GM21529 (cell line): ENCODE data around the gene A1BG.

Experiments used
- ATAC-seq: cut with Tn5 transposase; IDR thresholded peaks from one replicate; pipeline ENCODE4 v1.9.1; 2021; ENCODE audit not compliant: unreplicated experiment

The A1BG gene

DNA sequence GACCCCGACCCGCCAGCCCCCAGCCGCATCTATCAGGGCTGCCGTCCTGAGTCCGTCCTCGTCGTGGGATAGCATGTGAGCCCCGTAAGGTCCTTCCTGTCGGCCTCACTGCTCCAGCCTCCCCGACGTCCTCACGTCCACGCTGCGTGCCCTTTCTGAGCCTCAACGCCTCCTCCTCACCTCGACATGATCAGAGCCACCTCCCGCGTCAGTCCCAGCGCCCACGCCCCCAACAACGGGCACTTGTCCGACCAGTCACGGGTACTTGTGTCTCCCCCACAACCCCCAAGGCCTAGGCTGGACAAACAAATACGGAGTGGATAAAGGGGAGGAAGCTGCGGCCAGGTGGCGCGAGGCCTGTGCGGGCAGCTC lies 8.6 kb upstream of the A1BG start:
- ATAC-seq: peak; percentile 19

DNA sequence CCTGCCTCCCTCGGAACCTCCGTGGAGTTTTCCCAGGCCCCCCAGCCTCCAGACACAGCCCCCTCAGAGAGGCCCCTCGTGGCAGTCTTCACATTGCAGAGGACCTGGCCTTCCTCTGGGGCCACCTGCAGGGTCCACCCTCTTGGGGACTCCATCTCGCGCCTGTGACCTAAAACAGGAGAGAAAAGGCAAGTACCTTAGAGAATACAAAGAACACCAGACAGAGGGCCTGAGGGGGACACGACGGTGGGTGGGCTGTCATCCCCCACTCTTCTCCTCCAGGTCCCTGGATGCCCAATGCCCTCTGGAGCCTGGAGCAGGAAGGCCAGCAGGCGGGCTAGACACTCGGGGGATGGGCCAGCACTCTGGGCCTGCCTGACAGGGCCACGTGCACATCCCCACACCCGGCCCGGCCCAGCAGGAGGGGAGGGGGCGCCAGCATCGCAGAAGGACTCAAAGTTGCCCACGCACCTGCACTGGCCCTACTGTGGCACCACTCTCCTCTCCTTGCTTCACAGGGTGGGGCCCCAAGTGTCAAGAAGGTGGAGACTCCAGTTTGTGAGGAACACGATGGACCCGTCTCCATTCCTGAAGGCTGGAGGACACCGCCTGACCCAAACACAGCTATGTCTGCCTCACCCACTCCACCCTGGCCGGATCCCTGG lies 4.3 kb upstream of the A1BG start:
- no peak for ATAC-seq

DNA sequence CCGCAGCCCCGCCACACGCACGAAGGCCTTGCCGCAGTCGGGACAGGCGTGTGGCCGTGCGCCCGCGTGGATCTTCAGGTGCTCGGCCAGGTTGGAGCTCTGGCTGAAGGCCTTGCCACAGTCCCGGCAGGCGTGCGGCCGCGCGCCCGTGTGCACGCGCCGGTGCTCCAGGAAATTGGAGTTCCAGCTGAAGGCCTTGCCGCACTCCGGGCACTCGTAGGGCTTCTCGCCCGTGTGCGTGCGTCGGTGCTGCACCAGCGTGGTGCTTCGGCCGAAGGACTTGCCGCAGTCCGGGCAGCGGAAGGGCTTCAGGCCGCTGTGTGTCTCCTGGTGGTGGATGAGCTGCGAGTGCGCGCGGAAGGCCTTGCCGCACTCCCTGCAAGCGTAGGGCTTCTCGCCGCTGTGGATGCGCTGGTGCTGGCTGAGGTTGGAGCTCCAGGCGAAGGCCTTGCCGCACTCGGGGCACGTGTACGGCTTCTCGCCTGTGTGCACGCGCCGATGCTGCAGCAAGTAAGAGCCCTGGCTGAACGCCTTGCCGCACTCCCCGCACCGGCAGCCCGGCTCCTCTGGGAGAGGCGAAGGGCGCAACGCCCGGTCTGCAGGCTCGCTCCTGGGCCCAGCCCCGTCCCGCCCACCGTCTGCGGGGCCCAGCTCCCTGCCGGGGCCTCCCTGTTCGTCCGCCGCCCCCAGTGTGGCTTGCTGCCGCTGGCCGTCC lies 3.6 kb upstream of the A1BG start:
- ATAC-seq: no peak

DNA sequence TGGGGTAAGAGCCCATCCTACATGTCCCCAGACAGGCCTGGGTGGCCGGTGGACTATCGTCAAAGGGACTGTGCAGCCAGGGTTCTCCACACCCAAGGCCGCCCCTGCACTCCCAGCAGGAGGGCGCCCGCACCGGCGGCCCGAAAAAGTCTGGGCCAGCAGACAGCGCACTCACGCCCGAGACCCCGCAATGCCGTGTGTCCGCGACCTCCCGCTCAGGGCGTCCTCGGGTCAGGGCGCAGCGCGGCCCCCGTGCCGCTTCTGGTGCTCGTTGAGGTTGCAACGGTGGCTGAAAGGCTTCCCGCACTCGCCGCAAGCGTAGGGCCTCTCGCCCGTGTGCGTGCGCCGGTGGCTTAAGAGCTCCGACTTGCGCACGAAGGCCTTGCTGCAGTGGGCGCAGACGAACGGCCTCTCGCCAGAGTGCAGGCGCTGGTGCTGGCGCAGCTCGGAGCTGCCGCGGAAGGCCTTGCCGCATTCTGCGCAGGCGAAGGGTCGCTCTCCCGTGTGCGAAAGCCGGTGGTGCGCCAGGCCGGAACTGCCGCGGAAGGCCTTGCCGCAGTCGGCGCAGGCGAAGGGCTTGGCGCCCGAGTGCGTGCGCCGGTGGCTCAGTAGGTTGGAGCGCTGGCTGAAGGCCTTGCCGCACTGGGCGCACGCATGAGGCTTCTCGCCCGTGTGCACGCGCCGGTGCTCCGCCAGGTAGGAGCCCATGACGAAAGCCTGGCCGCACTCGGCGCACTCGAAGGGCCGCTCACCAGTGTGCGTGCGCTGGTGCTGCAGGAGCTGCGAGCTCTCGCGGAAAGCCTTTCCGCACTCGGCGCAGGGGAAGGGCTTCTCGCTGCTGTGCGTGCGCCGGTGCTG lies 2.8 kb upstream of the A1BG start:
- no peak for ATAC-seq

DNA sequence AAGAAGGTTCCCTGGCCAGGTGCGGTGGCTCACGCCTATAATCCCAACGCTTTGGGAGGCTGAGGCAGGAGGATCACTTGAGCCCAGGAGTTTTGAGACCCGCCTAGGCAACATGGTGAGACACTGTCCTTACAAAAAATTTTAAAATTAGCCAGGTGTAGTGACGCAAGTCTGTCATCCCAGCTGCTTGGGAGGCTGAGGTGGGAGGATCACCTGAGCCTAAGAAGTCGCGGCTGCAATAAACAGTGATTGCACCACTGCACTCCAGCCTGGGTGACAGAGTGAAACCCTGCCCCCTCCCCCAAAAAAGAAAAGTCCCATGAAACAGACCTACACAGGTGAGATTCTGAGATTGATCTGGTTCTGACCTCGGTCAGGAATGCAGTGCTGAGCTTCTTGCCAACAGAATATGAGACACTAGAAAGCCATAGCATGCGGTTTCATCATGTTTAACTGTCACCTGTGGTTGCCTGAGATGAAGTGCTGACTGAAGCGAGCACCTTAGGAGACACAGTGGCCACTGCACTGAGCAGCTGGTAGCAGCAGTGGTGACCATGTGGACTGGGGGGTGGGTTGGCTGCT lies 2.0 kb upstream of the A1BG start:
- ATAC-seq: no peak

DNA sequence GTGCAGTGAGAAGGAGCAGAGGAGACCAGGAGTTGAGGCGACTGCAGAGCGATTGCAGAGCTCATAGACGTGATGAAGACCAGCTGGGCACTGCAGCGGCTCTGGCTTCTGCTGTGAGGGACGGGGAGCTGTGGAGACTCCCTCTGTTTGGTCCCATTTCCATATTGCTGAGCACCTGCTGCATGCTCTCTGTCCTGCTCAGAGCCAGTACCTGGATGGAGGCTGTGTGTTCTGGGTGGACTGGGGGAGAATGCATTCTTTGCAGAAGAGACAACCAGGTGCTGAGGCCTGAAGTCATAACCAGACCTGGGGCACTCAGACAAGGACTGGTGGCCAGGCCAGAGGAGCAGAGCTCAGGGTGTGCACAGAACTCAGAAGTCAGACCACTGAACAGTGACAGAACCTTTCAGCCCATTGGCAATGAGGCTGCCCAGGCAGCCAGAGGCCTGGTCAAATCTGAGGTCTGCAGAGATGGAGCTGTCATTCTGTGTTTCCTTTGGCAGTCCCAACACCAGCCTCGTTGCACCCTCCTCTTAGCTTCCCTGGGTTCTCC lies 1.3 kb upstream of the A1BG start:
- no peak for ATAC-seq

DNA sequence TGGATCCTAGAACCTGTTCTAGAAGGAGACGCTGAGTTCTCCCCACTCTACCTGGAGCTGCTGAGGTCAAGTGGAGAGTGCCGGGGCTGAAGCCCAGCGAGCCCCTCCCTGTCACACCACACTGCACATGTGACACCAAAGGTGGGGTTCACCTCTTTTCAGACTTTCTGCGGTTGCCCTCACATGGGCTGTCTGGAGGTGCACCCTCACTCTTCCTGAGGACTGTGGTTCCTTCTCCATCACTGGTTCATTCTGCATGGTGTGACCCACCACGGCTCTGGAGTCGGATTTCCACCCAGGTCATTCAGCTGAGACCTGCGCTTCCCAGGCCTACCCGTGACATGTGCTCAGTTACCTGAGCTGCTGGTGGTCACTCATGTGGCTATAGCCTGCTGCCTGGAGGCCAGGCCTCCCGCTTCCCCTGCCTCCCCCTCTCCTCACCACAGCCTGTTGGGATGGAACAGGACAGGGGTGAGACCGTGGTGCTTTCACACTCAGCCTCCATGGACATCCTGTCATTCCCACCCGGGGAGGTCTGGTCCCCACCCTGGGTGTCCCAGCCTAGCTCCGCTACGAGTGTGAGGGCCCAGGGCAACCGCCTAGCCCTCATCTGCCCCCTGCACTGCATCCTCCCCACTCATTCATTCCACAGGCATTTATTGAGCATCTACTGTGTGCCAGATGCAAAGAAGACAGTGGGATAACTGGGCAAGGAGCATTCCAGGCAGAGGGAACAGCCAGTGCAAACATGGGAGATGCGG lies 605 bp upstream of the A1BG start:
- no peak for ATAC-seq

DNA sequence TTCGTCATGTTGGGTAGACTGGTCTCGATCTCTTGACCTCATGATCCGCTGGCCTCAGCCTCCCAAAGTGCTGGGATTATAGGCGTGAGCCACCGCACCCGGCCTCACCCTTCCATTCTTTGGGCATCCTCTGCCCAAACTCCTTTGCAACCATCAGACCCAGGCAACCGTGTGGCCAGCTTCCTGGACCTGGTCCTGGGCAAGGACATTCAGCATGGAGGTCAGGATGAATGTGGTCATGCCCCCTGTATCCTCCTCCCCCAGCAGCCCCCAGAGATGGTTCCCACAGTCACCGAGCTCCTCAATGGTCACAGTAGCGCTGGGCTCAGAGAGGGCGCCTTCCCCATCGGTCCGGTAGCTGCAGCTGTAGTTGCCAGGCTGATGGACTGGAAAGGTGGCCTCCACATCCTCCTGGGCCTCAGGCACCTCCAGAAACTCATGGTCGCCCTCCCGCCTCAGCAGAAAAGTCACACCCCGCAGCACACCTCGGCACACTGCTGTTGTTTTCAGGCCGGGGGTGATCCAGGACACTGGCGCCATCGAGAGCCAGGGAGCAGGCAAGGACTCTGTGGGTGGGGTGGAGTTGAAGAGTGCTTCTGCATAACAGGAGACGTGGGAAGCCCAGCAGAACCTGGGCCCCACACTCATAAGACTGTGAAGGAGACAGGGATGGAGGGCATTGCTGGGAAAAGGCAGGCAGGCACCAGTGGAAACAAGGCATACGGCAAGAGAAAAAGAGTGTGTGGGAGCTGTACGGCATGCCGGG lies 1.1 kb downstream of the A1BG start:
- ATAC-seq: no peak

DNA sequence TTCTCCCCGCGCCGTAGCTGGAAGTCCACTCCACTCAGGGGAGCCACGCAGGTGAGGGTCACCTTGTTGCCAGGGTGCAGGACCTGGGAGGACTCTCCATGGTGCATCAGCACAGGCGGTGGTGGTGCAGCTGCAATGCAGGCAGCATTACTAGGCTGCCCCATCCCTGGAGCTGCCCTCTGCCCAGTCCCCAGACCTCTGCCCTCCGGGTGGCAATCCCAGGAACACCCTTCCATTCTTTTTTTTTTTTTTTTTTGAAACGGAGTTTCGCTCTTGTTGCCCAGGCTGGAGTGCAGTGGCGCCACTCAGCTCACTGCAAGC lies 1.8 kb downstream of the A1BG start:
- no peak for ATAC-seq

DNA sequence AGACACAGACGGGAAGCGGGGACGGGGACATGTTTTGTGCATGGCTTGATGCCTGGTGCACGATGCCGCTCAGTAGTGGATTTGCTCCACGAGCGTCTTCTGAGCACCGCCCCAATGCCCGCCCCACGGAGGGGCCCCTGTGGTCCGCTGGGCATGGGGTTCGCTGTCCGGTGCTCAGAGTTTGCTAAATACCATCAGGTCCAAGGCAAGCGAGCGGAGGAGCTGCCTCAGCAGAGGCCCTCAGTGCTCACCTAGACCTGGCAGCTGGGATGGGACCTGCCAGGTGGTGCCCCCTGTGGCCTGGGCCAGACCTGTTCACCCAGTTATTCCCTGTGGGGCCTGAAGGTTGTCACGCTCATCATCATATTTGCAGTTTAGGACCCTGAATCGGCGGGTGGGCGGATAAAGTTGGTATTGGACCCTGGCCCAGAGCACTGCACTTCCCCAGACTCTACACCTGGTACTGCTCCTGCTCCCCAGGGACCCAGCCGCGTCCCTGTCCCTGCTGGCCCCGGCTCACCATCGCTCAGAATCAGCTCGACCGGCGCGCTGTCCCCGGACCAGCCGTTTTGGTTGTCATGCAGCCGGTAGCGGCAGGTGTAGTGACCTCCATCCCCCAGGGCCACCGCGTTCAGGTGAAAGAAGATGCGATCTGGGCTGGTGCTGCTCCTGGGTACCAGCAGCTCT lies 2.3 kb downstream of the A1BG start:
- no peak for ATAC-seq

DNA sequence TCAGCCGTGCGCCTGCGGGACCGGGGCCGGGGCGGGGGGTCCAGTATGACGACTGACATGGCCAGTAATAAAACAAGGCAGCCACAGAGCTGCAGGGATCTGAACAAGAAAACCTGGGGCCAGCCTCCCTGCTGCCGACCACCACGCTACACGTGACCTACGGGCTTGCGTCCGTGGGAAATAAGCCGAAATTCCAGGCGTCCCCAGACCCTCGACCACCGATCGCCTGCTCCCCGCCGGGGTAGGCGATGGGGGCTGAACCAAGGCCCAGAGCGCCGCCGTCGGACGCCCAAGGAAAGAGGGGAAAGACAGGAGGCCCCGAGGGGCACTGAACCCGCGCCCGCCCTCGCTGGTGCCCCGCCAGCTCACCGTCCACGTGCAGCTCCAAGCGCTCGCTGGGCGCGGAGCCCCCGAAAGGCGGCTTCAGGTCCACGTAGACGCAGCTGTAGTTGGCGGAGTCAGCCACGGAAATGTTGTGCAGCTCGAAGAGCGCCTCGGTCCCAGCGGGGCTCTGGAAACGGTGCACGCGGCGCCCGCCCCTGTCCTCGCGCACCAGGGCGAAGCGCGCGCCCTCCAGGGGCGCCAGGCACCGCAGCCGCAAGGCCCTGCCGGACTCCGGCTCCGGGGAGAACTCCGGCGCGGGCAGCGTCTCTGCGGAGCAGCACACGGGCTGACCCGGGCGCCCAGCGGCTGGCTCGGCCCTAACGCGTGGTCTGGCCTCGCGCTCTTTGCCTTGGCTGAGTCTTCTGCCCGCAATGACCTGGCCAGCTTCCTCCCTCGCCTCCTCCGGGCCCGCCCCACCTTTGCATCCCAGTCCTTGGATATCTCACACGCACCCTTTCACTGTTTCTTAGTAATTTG lies 3.1 kb downstream of the A1BG start:
- ATAC-seq: no peak

DNA sequence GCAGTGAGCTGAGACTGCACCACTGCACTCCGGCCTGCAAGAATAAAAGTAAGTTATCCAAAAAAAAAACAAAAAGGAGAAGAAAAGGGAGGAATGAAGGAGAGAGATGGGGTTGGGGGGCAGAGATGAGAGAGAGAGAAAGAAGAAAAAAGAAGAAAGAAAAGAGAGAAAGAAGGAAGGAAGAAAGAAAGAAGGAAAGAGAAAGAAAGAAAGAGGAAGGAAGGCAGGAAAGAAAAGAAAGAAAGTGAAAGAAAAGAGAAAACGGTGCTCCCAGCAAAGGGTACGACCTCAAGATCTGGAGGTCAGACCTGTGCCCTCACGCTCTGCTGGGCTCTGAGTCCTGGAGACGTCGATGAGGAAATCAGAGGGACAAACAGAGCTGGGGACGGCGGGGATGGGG lies 3.7 kb downstream of the A1BG start:
- no peak for ATAC-seq

DNA sequence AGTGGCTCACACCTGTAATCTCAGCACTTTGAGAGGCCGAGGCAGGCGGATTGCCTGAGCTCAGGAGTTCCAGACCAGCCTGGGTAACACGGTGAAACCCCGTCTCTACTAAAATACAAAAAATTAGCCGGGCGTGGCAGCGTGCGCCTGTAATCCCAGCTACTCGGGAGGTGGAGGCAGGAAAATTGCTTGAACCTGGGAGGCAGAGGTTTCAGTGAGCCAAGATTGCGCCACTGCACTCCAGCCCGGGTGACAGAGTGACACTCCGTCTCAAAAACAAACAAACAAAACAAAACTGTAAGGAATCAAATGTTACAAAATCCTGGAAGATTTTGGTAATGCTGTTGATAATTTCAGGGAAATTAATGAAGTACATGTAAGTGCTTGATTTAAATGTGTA lies 5.2 kb downstream of the A1BG start:
- peak; percentile 20 for ATAC-seq

DNA sequence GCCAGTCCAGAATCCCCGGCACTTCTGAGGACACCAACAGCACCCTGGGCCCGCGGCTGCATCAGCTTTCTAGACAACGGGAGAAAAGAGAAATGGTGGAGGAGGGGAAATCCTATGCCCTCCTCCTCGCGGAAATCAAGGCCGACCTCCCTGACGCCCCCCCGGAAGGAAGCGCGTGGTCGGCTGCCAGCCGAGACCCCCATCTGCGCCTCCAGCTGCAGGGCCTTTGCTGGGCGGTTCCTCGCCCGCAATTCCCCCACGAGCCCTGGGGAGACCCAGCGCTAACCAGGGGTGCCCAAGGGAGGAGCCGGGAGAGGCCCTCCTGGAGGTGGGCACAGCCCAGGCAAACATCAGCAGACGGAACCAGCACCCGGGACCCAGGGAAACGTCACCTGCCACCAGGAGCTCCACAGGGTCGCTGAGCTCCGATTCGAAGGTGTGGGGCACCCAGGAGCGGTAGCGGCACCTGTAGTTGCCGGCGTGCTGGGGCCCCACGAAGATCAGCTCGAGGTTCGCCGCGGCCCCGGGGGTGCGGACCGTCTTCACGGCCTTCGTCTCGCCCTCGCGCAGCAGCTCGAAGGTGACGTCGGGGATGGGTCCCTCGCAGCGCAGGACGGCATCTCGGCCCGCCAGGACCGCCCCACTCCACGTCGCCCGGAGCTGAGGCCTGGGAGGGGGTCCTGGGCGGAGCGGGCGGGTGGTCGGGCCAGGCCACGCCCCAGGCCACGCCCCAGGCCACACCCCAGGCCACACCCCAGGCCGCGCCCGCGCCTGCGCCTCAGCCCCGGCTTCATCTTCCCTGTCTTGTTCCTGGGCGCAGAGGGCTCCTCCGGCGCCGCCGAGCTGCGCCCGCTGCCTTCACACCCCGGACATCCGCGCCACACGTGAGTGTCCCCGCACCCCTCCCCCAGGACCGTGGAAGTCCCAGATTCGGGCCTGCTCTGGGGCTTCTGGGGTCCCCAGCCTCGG lies 6.0 kb downstream of the A1BG start:
- ATAC-seq: peak; percentile 91

DNA sequence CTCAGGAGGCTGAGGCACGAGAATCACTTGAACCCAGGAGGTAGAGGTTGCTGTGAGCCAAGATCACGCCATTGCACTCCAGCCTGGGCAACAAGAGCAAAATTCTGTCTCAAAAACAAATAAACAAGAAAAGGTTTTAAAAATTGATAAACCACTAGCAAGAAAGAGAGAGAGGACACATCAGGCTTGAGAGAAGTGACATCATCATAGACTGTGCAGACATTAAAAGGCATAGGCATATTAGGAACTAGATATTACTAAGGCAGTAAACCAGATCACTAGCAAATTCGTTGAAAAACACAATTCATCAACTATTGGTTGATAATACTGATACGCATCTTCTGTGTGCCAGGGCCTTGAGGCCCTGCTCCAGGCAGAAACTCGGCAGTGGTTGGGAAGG lies 7.7 kb downstream of the A1BG start:
- ATAC-seq: no peak

DNA sequence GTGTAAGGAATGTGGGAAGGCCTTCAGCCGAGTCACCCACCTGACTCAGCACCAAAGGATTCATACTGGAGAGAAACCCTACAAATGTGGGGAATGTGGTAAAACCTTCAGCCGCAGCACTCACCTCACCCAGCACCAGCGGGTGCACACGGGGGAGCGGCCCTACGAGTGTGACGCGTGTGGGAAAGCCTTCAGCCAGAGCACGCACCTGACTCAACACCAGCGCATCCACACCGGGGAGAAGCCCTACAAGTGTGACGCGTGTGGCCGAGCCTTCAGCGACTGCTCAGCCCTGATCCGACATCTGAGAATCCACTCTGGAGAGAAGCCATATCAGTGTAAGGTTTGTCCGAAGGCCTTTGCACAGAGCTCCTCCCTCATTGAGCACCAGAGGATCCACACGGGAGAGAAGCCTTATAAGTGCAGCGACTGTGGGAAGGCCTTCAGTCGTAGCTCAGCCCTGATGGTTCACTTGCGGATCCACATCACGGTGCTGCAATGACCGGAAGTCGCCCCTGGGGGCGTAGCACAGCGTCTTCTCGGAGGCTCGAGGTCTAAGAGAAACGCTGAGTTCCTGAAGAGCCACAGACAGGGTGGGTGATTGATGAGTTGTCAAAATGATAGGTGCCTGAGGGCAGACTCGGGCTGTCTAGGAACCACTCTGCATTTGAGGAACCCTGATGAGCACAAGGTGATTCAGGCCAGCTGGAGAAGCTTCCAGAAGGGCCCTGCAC lies 14.3 kb downstream of the A1BG start:
- no peak for ATAC-seq

DNA sequence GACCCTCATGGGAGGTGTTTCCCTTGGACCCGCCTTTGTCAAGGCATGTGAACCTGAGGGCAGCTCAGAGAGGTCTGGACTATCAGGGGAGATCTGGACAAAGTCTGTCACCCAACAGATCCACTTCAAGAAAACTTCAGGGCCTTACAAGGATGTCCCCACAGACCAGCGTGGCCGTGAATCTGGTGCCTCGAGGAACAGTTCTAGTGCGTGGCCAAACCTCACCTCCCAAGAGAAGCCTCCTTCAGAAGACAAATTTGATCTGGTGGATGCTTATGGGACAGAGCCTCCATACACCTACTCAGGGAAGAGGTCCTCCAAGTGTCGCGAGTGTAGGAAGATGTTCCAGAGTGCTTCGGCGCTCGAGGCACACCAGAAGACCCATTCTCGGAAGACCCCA lies 15.0 kb downstream of the A1BG start:
- no peak for ATAC-seq
